ENCODE measurements around the gene IFI16.

DNA sequence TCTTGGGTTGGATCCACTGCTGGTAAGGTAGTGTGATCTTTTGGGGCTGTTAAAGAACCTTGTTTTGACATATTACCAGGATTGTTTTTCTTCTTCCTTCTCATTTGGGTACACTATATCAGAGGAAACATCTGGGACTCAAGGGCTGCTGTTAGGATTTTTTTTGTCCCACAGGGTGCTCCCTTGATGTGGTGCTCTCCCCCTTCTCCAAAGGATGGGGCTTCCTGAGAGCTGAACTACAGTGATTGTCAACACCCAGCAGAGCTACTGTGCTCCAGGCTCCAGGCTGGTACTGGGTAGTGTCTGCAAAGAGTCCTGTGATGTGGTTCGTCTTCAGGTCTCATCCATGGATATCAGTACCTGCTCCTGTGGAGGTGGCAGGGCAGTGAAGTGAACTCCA is 20.6 kb downstream of the IFI16 start:
- TF ChIP-seq, protein P1, sequence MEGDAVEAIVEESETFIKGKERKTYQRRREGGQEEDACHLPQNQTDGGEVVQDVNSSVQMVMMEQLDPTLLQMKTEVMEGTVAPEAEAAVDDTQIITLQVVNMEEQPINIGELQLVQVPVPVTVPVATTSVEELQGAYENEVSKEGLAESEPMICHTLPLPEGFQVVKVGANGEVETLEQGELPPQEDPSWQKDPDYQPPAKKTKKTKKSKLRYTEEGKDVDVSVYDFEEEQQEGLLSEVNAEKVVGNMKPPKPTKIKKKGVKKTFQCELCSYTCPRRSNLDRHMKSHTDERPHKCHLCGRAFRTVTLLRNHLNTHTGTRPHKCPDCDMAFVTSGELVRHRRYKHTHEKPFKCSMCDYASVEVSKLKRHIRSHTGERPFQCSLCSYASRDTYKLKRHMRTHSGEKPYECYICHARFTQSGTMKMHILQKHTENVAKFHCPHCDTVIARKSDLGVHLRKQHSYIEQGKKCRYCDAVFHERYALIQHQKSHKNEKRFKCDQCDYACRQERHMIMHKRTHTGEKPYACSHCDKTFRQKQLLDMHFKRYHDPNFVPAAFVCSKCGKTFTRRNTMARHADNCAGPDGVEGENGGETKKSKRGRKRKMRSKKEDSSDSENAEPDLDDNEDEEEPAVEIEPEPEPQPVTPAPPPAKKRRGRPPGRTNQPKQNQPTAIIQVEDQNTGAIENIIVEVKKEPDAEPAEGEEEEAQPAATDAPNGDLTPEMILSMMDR (IDR thresholded peaks at IDR 0.05; ENCODE audit: poor library complexity) = no peak
- TF ChIP-seq EZH2 (IDR thresholded peaks at IDR 0.05; ENCODE audit: borderline replicate concordance) = no peak
